Naive thymus-derived CD4-positive, alpha-beta T cell (primary cell): Measurements from ENCODE around the gene GALNT2. TPM values are rescaled to one million over a fixed set of nuclear protein-coding genes. Genes with fewer than 3 reads are reported as not detected.

Experiments
- ATAC-seq: fragments of 150-1000 bp; cut with Tn5 transposase; 2 replicates; pipeline ENCODE4 v1.10.0; 2021; ENCODE audit warnings: mild to moderate bottlenecking, moderate library complexity
- CTCF ChIA-PET: fragments of 350-600 bp; sonication (Branson Sonifier 250); formaldehyde crosslinking; loops from one replicate; lab custom pipeline; 2021; ENCODE audit warnings: antibody characterized with exemption; lab: Charles Lee
- POLR2A ChIA-PET: fragments of 350-600 bp; sonication (Branson Sonifier 250); formaldehyde crosslinking; loops from one replicate; lab custom pipeline; 2021; ENCODE audit warnings: antibody characterized with exemption, inconsistent platforms; lab: Charles Lee
- DNase-seq, 9 donors: peaks; one replicate each; pipeline versions ENCODE4 v3.0.0 to v3.0.0-alpha.2; 2020 to 2022; ENCODE audit warnings: mixed read lengths in 1 of 9
- H3K27ac ChIP-seq: one replicate; pipeline ENCODE4 v1.7.0; 2013; ENCODE audit warnings: mild to moderate bottlenecking, low read depth, low read length, moderate library complexity
- H3K27me3 ChIP-seq, 2 donors: one replicate each; pipeline ENCODE4 v1.7.0; 2013; ENCODE audit warnings: low read length in 2 of 2, mild to moderate bottlenecking in 2 of 2, moderate library complexity in 2 of 2; ENCODE audit not compliant: control insufficient read depth in 2 of 2, insufficient read depth in 2 of 2
- H3K36me3 ChIP-seq, 3 experiments: 1 replicate in 2 of 3; 2 replicates in 1 of 3; pipeline ENCODE4 v1.7.0; 2013; ENCODE audit warnings: low read length in 3 of 3, mild to moderate bottlenecking in 3 of 3, moderate library complexity in 1 of 3; ENCODE audit not compliant: insufficient read depth in 3 of 3, control insufficient read depth in 2 of 3
- H3K4me1 ChIP-seq, 2 donors: one replicate each; pipeline ENCODE4 v1.7.0; 2013; ENCODE audit warnings: low read length in 2 of 2, mild to moderate bottlenecking in 2 of 2, moderate library complexity in 1 of 2; ENCODE audit not compliant: control insufficient read depth in 2 of 2, insufficient read depth in 2 of 2
- H3K4me3 ChIP-seq: 2 replicates; pipeline ENCODE4 v1.7.0; 2013; ENCODE audit warnings: mild to moderate bottlenecking, low read length
- H3K9me3 ChIP-seq, 3 experiments: 1 replicate in 2 of 3; 2 replicates in 1 of 3; pipeline ENCODE4 v1.7.0; 2013; ENCODE audit warnings: low read length in 3 of 3; ENCODE audit not compliant: control insufficient read depth in 2 of 3
- H3K27ac Mint-ChIP-seq, 9 donors: one replicate each; pipeline ENCODE4 v1.8.0; 2020 to 2022; ENCODE audit warnings: mixed read lengths in 9 of 9, mild to moderate bottlenecking in 8 of 9, moderate library complexity in 5 of 9, inconsistent platforms in 2 of 9
- H3K27me3 Mint-ChIP-seq, 5 donors: one replicate each; pipeline ENCODE4 v1.8.0; 2021 to 2022; ENCODE audit warnings: mixed read lengths in 5 of 5, mild to moderate bottlenecking in 1 of 5
- H3K36me3 Mint-ChIP-seq, 5 donors: one replicate each; pipeline ENCODE4 v1.8.0; 2020 to 2022; ENCODE audit warnings: mixed read lengths in 5 of 5, mild to moderate bottlenecking in 3 of 5, inconsistent platforms in 1 of 5
- H3K4me1 Mint-ChIP-seq, 7 donors: one replicate each; pipeline ENCODE4 v1.8.0; 2020 to 2022; ENCODE audit warnings: mixed read lengths in 7 of 7, mild to moderate bottlenecking in 3 of 7, inconsistent platforms in 1 of 7
- H3K4me3 Mint-ChIP-seq, 10 donors: one replicate each; pipeline ENCODE4 v1.8.0; 2020 to 2022; ENCODE audit warnings: mild to moderate bottlenecking in 10 of 10, mixed read lengths in 10 of 10, moderate library complexity in 6 of 10, inconsistent platforms in 2 of 10
- H3K9me3 Mint-ChIP-seq, 11 donors: one replicate each; pipeline ENCODE4 v1.8.0; 2020 to 2022; ENCODE audit warnings: mixed read lengths in 11 of 11, mild to moderate bottlenecking in 4 of 11, inconsistent platforms in 1 of 11, moderate library complexity in 1 of 11
- intact Hi-C, 2 donors: fragments of 100-400 bp; cut with micrococcal nuclease; formaldehyde crosslinking; loops; one replicate each; pipeline ENCODE4 v1.15.1; 2023
- polyA plus RNA-seq, 2 donors: library from polyadenylated mRNA; unstranded; fragments of 300-500 nt; fragmentation: Illumina TruSeq; gene quantifications; one replicate each; pipeline ENCODE4 v1.2.3, GENCODE V29; 2021
- total RNA-seq, 6 experiments: library from RNA in 5 of 6; stranded (reverse) in 5 of 6; gene quantifications; 1 replicate in 5 of 6; 2 replicates in 1 of 6; pipeline ENCODE4 v1.2.3 and lab custom pipeline; 2021 to 2026

The GALNT2 gene
- total and polyA plus RNA-seq, 7 experiments from 2014 or later, result 12.0 to 32.7 (median 23.3) TPM

- Histone ChIP-seq H3K4me1 (peaks cover 3% of the 10 kb centered on the region in 2 donors), H3K27ac (no peak overlapping the region), H3K4me3 (no peak overlapping the region), H3K27me3 (no peaks in the 10 kb centered on the region), H3K9me3 (no peaks in the 10 kb centered on the region), H3K36me3 (no peaks in the 10 kb centered on the region)
- ATAC-seq (peak; percentile 44), DNase-seq (no peak)
- Mint-ChIP-seq H3K9me3 (no peaks in the 10 kb centered on the region), H3K27me3 (peaks cover 0 to 5% (median 4%) of the 10 kb centered on the region in 5 donors), H3K4me1 (peaks cover 4 to 22% (median 4%) of the 10 kb centered on the region in 7 donors), H3K27ac (no peak overlapping the region), H3K4me3 (no peak overlapping the region), H3K36me3 (no peaks in the 10 kb centered on the region)
- intact Hi-C loops, result loop anchor here in 1 of 2 donors (1.0 kb wide), 1 partner anchor 645 kb away; no protein-coding TSS in a partner anchor
- CTCF ChIA-PET, result interaction anchor here (0.6 to 1.9 kb wide), 5 partner anchors 11 to 1051 kb away, joined by 3 to 8 read pairs (median 3); no protein-coding TSS in a partner anchor
- POLR2A ChIA-PET, result no interaction called here
These were observed 239.1 kb downstream of the GALNT2 start for GRCh38 chr1:230306169-230306568.

- H3K9me3 Mint-ChIP-seq, result no peaks in the 10 kb centered on the region
- CTCF ChIA-PET, result interaction anchor here (1.1 kb wide), 1 partner anchor 646 kb away, joined by 3 read pairs; no protein-coding TSS in a partner anchor
- peaks cover 0 to 11% (median 10%) of the 10 kb centered on the region in 5 donors for H3K27me3 Mint-ChIP-seq
- H3K27ac Mint-ChIP-seq, result no peak overlapping the region
- no peaks in the 10 kb centered on the region for H3K27me3 ChIP-seq
- H3K9me3 ChIP-seq, result no peaks in the 10 kb centered on the region
- no peak overlapping the region for H3K4me3 Mint-ChIP-seq
- POLR2A ChIA-PET, result no interaction called here
- no peaks in the 10 kb centered on the region for H3K36me3 ChIP-seq
- DNase-seq (no peak), ATAC-seq (no peak)
- H3K27ac ChIP-seq, result no peak overlapping the region
- H3K4me1 Mint-ChIP-seq, result peaks cover 4 to 22% (median 4%) of the 10 kb centered on the region in 7 donors
- H3K4me3 ChIP-seq, result no peak overlapping the region
- peaks cover 3% of the 10 kb centered on the region in 2 donors for H3K4me1 ChIP-seq
- H3K36me3 Mint-ChIP-seq, result no peaks in the 10 kb centered on the region
- intact Hi-C loops, result no loop called here
These were observed 240.2 kb downstream of the GALNT2 start for GRCh38 chr1:230307213-230307612.

GRCh38 chr1:230308039-230308438 lies 241.0 kb downstream of the GALNT2 start:
- H3K27me3 Mint-ChIP-seq, result peaks cover 0 to 11% (median 10%) of the 10 kb centered on the region in 5 donors
- H3K4me1 Mint-ChIP-seq, result peaks cover 4 to 22% (median 4%) of the 10 kb centered on the region in 7 donors
- no peak overlapping the region for H3K4me3 ChIP-seq
- H3K27ac Mint-ChIP-seq, result no peak overlapping the region
- no peaks in the 10 kb centered on the region for H3K9me3 Mint-ChIP-seq
- H3K36me3 Mint-ChIP-seq, result no peaks in the 10 kb centered on the region
- ChIA-PET CTCF (interaction anchor here (1.1 kb wide), 1 partner anchor 647 kb away, joined by 3 read pairs; no protein-coding TSS in a partner anchor), POLR2A (no interaction called here)
- H3K9me3 ChIP-seq, result no peaks in the 10 kb centered on the region
- intact Hi-C loops, result no loop called here
- H3K27ac ChIP-seq, result no peak overlapping the region
- peaks cover 3% of the 10 kb centered on the region in 2 donors for H3K4me1 ChIP-seq
- no peaks in the 10 kb centered on the region for H3K27me3 ChIP-seq
- H3K4me3 Mint-ChIP-seq, result no peak overlapping the region
- DNase-seq (no peak), ATAC-seq (no peak)
- no peaks in the 10 kb centered on the region for H3K36me3 ChIP-seq

DNA sequence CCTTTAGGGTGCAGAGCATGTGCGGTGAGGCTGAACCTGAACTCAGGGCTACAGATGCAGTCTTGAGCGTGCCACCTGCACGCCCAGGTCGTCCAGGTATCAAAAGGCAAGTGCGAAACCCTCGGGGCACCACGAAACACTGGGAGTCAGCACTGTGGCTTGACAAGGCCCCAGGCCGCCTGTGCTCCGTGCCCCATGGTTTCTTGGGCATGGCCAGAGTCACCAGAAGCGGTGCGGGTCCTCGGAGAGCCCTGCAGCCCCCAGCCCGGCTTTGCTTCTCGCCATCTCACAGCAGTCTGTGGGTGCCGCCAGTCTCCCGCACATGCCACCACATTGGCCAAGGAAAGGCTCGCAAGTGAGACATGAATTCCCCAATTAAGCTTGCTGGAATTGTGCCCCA lies 241.8 kb downstream of the GALNT2 start:
- Histone ChIP-seq H3K4me3 (no peak overlapping the region), H3K36me3 (no peaks in the 10 kb centered on the region), H3K27ac (no peak overlapping the region), H3K4me1 (peaks cover 3% of the 10 kb centered on the region in 2 donors), H3K27me3 (no peaks in the 10 kb centered on the region), H3K9me3 (no peaks in the 10 kb centered on the region)
- DNase-seq (no peak), ATAC-seq (no peak)
- intact Hi-C loops, result no loop called here
- Mint-ChIP-seq H3K27ac (no peak overlapping the region), H3K4me1 (peaks cover 4 to 16% (median 4%) of the 10 kb centered on the region in 7 donors), H3K27me3 (peaks cover 0 to 11% (median 10%) of the 10 kb centered on the region in 5 donors), H3K4me3 (no peak overlapping the region), H3K9me3 (no peaks in the 10 kb centered on the region), H3K36me3 (no peaks in the 10 kb centered on the region)
- POLR2A ChIA-PET, result interaction anchor here (0.5 kb wide), 1 partner anchor 588 kb away, joined by 3 read pairs; no protein-coding TSS in a partner anchor
- CTCF ChIA-PET, result interaction anchor here (0.6 to 1.0 kb wide), 2 partner anchors 648 to 973 kb away, joined by 6 read pairs; no protein-coding TSS in a partner anchor

GRCh38 chr1:230309646-230310177 lies 242.7 kb downstream of the GALNT2 start:
- Mint-ChIP-seq H3K4me3 (no peak overlapping the region), H3K36me3 (no peaks in the 10 kb centered on the region), H3K9me3 (no peaks in the 10 kb centered on the region), H3K27ac (no peak overlapping the region), H3K4me1 (peaks cover 4 to 10% (median 4%) of the 10 kb centered on the region in 7 donors), H3K27me3 (peaks cover 2 to 19% (median 10%) of the 10 kb centered on the region in 5 donors)
- H3K36me3 ChIP-seq, result no peaks in the 10 kb centered on the region
- no peaks in the 10 kb centered on the region for H3K9me3 ChIP-seq
- intact Hi-C loops, result loop anchor here (1.0 to 10.0 kb wide), 12 partner anchors 105 to 1645 kb away; partner anchors contain the start of gene GALNT2 (in 1 of the 2)
- ATAC-seq (no peak), DNase-seq (no peak)
- H3K4me3 ChIP-seq, result no peak overlapping the region
- ChIA-PET CTCF (interaction anchor here (0.7 to 1.8 kb wide), 5 partner anchors 595 to 649 kb away, joined by 3 to 11 read pairs (median 6); no protein-coding TSS in a partner anchor), POLR2A (no interaction called here)
- H3K27me3 ChIP-seq, result no peaks in the 10 kb centered on the region
- H3K4me1 ChIP-seq, result peaks cover 3% of the 10 kb centered on the region in 2 donors
- no peak overlapping the region for H3K27ac ChIP-seq

DNA sequence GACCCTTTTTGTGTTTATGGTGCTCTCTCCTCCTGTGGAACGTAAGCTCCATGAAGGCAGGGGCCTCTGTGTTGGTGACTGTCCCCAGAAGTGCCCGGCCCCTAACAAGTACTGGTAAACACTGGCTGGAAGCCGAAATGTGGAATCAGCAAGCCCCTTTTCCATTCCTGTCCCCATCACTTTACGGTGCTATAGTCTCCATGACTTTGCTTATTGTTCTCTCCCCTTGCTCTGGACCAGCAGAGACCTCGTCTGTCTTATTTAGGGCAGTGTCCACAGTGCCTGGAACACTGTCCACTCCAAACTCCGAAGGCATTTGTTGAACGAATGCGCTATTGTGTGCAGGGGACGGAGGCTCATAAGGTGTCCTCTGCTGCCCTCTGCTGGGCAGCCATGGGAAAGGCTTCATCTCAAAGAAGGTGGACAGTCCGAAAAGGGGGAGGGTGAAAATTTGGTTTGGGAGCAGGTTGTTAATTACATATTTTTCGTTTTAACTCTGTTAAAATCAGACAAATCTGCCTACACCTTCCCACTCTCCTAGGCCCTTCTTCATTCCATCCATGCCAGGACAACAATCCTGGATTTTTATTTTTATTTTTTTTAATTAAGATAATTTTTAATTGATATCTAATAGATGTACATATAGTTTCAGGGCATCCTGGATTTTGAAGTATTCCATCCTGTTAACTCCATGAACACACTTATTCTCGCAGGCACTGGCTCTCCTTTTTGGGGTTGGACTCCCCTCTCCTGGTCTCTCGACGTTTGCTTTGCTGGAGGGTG lies 243.5 kb downstream of the GALNT2 start:
- Mint-ChIP-seq H3K9me3 (no peaks in the 10 kb centered on the region), H3K27me3 (peaks cover 5 to 19% (median 10%) of the 10 kb centered on the region in 5 donors), H3K36me3 (no peaks in the 10 kb centered on the region), H3K4me3 (peak overlapping the region in 2 of 10 donors; percentile 6 to 30), H3K27ac (no peak overlapping the region), H3K4me1 (peaks cover 4 to 10% (median 4%) of the 10 kb centered on the region in 7 donors)
- Histone ChIP-seq H3K9me3 (no peaks in the 10 kb centered on the region), H3K4me3 (no peak overlapping the region), H3K4me1 (peaks cover 3% of the 10 kb centered on the region in 2 donors), H3K27ac (no peak overlapping the region), H3K27me3 (no peaks in the 10 kb centered on the region), H3K36me3 (no peaks in the 10 kb centered on the region)
- ChIA-PET CTCF (interaction anchor here (0.6 to 1.8 kb wide), 6 partner anchors 177 to 650 kb away, joined by 3 to 11 read pairs (median 3); no protein-coding TSS in a partner anchor), POLR2A (no interaction called here)
- DNase-seq (peak; percentile 25 to 70 (median 54)), ATAC-seq (peak; percentile 87)
- intact Hi-C loops, result loop anchor here (1.0 to 10.0 kb wide), 12 partner anchors 106 to 1646 kb away; partner anchors contain the start of gene GALNT2 (in 1 of the 2)
